H1 (cell line): ENCODE data around the gene ANGEL2. TPM values are rescaled to one million over a fixed set of nuclear protein-coding genes. Genes with fewer than 3 reads are reported as not detected.
A peak's percentile ranks its signal among the peaks of the same experiment; 100 is the strongest.

Experiments used
- CTCF ChIA-PET: fragments of 300-600 bp; sonication (Branson Sonifier 250); formaldehyde crosslinking; loops from one replicate; lab custom pipeline; 2021; ENCODE audit not compliant: partially characterized antibody; lab: Charles Lee
- POLR2A ChIA-PET: fragments of 300-600 bp; sonication (Branson Sonifier 250); formaldehyde crosslinking; loops from one replicate; lab custom pipeline; 2021; ENCODE audit warnings: inconsistent platforms; ENCODE audit not compliant: partially characterized antibody; lab: Charles Lee
- DNase-seq, 2 experiments: peaks; one replicate each; pipeline versions ENCODE4 v3.0.0 to v3.0.0-alpha.2; 2010 to 2022; ENCODE audit warnings: low spot score in 2 of 2, low read depth in 1 of 2, mixed read lengths in 1 of 2
- FAIRE-seq: peaks from 2 replicates; lab custom pipeline; 2011; peaks lifted over from hg19 to GRCh38; lab: Jason Lieb, UNC
- H2AFZ ChIP-seq: 2 replicates; pipeline ENCODE4 v1.8.1; 2012; ENCODE audit warnings: low read length, inconsistent platforms
- H2AK5ac ChIP-seq: 2 replicates; pipeline ENCODE4 v1.6.1; 2013; ENCODE audit warnings: low read depth, low read length
- H2BK120ac ChIP-seq: replicated peaks from 2 replicates; pipeline ENCODE3; 2013; ENCODE audit warnings: low read depth, low read length, inconsistent platforms
- H2BK12ac ChIP-seq: 2 replicates; pipeline ENCODE4 v1.6.1; 2013; ENCODE audit warnings: low read depth, low read length
- H2BK15ac ChIP-seq: 2 replicates; pipeline ENCODE4 v1.6.1; 2013; ENCODE audit warnings: low read length
- H2BK20ac ChIP-seq: 2 replicates; pipeline ENCODE4 v1.6.1; 2013; ENCODE audit warnings: low read length
- H2BK5ac ChIP-seq: 2 replicates; pipeline ENCODE4 v1.6.1; 2013; ENCODE audit warnings: low read depth, low read length
- H3K14ac ChIP-seq: 2 replicates; pipeline ENCODE4 v1.6.1; 2013; ENCODE audit warnings: inconsistent platforms; ENCODE audit not compliant: insufficient read length
- H3K18ac ChIP-seq: 2 replicates; pipeline ENCODE4 v1.6.1; 2013; ENCODE audit warnings: low read length; ENCODE audit errors: extremely low read depth
- H3K23ac ChIP-seq: 2 replicates; pipeline ENCODE4 v1.6.1; 2013; ENCODE audit warnings: inconsistent platforms; ENCODE audit not compliant: insufficient read length
- H3K23me2 ChIP-seq: 2 replicates; pipeline ENCODE4 v1.6.1; 2013; ENCODE audit warnings: low read depth, low read length
- H3K27ac ChIP-seq: 2 replicates; pipeline ENCODE4 v1.6.1; 2011; ENCODE audit warnings: low read depth, low read length, inconsistent platforms
- H3K27me3 ChIP-seq, 4 experiments: replicated peaks in 1 of 4; 1 replicate in 1 of 4; 2 replicates in 3 of 4; pipeline versions ENCODE4 v1.6.1 to v1.8.1; 2011 to 2013; ENCODE audit warnings: low read length in 3 of 4, mild to moderate bottlenecking in 3 of 4, inconsistent platforms in 2 of 4, mixed read lengths in 2 of 4, moderate library complexity in 1 of 4; ENCODE audit not compliant: control insufficient read depth in 3 of 4, insufficient read depth in 3 of 4; ENCODE audit errors: extremely low read depth in 1 of 4
- H3K36me3 ChIP-seq, 4 experiments: 2 replicates each; pipeline versions ENCODE4 v1.6.1 to v1.8.1; 2011 to 2013; ENCODE audit warnings: mild to moderate bottlenecking in 4 of 4, low read length in 3 of 4, moderate library complexity in 2 of 4, control low read depth in 1 of 4, inconsistent platforms in 1 of 4; ENCODE audit not compliant: insufficient read depth in 4 of 4, control insufficient read depth in 2 of 4
- H3K4ac ChIP-seq: replicated peaks from 2 replicates; pipeline ENCODE3; 2013; ENCODE audit warnings: low read length, low read depth, mixed read lengths, inconsistent platforms; ENCODE audit not compliant: insufficient read length
- H3K4me1 ChIP-seq, 4 experiments: replicated peaks in 1 of 4; 1 replicate in 1 of 4; 2 replicates in 3 of 4; pipeline versions ENCODE4 v1.6.1 to v1.8.1; 2011 to 2013; ENCODE audit warnings: low read length in 3 of 4, inconsistent platforms in 2 of 4, mixed read lengths in 1 of 4; ENCODE audit not compliant: insufficient read depth in 4 of 4, control insufficient read depth in 3 of 4
- H3K4me2 ChIP-seq, 2 experiments: 2 replicates each; pipeline versions ENCODE4 v1.6.1 to v1.8.1; 2011 to 2013; ENCODE audit warnings: low read depth in 2 of 2, low read length in 2 of 2, control low read depth in 1 of 2, inconsistent platforms in 1 of 2, mild to moderate bottlenecking in 1 of 2; ENCODE audit not compliant: insufficient read depth in 1 of 2
- H3K4me3 ChIP-seq, 4 experiments: fragments of 200-600, 300-600 bp in 1 of 4; sonication (generic), shearing (Covaris generic), sonication (Bioruptor Twin) in 1 of 4; 2 replicates each; pipeline versions ENCODE4 v1.5.1 to v1.8.1; 2011 to 2016; ENCODE audit warnings: low read length in 4 of 4, low read depth in 3 of 4, control low read depth in 2 of 4, inconsistent platforms in 2 of 4, mild to moderate bottlenecking in 2 of 4, mixed read lengths in 1 of 4, moderate library complexity in 1 of 4; ENCODE audit not compliant: insufficient read depth in 2 of 4; ENCODE audit errors: extremely low read depth in 1 of 4
- H3K56ac ChIP-seq: replicated peaks from 2 replicates; pipeline ENCODE3; 2013; ENCODE audit warnings: low read depth, mild to moderate bottlenecking, mixed read lengths, low read length, inconsistent platforms; ENCODE audit not compliant: insufficient read length
- H3K79me1 ChIP-seq: 2 replicates; pipeline ENCODE4 v1.6.1; 2013; ENCODE audit warnings: low read depth, low read length, control low read depth
- H3K79me2 ChIP-seq, 2 experiments: 2 replicates each; pipeline versions ENCODE4 v1.6.1 to v1.8.1; 2012 to 2013; ENCODE audit warnings: low read length in 2 of 2, mild to moderate bottlenecking in 2 of 2, inconsistent platforms in 1 of 2; ENCODE audit not compliant: insufficient read depth in 2 of 2, control insufficient read depth in 1 of 2
- H3K9ac ChIP-seq, 4 experiments: replicated peaks in 1 of 4; 1 replicate in 1 of 4; 2 replicates in 3 of 4; pipeline versions ENCODE4 v1.6.1 to v1.8.1; 2011 to 2013; ENCODE audit warnings: low read depth in 3 of 4, low read length in 3 of 4, control low read depth in 2 of 4, mild to moderate bottlenecking in 2 of 4, moderate library complexity in 2 of 4, inconsistent platforms in 1 of 4; ENCODE audit errors: extremely low read depth in 1 of 4
- H3K9me3 ChIP-seq, 2 experiments: 2 replicates each; pipeline versions ENCODE4 v1.6.1 to v1.8.1; 2012 to 2013; ENCODE audit warnings: mild to moderate bottlenecking in 2 of 2, moderate library complexity in 2 of 2, control low read depth in 1 of 2, inconsistent platforms in 1 of 2, low read depth in 1 of 2, low read length in 1 of 2, mixed read lengths in 1 of 2; ENCODE audit not compliant: insufficient read depth in 2 of 2
- H4K20me1 ChIP-seq, 2 experiments: replicated peaks in 1 of 2; 2 replicates each; pipeline versions ENCODE3 to v1.8.1; 2011 to 2013; ENCODE audit warnings: inconsistent platforms in 2 of 2, low read length in 2 of 2, mild to moderate bottlenecking in 1 of 2; ENCODE audit not compliant: insufficient read depth in 2 of 2, control insufficient read depth in 1 of 2
- H4K5ac ChIP-seq: 2 replicates; pipeline ENCODE4 v1.6.1; 2013; ENCODE audit warnings: low read length, low read depth, mixed read lengths, inconsistent platforms; ENCODE audit not compliant: insufficient read length
- H4K8ac ChIP-seq: 2 replicates; pipeline ENCODE4 v1.8.0; 2013; ENCODE audit warnings: mild to moderate bottlenecking, moderate library complexity, low read length, inconsistent platforms; ENCODE audit not compliant: insufficient read depth; ENCODE audit errors: extremely low read depth
- H4K91ac ChIP-seq: replicated peaks from 2 replicates; pipeline ENCODE3; 2013; ENCODE audit warnings: low read length, mixed read lengths, inconsistent platforms; ENCODE audit not compliant: insufficient read length
- ASH2L ChIP-seq: fragments of 200-600, 300-600 bp; sonication (generic); IDR thresholded peaks from one replicate; pipeline ENCODE4 v1.7.1; 2017; ENCODE audit warnings: low read length
- CEBPB ChIP-seq: IDR thresholded peaks from 2 replicates; pipeline ENCODE4 v1.6.1; 2012; ENCODE audit warnings: low read depth, low read length
- CREB1 ChIP-seq: IDR thresholded peaks from 2 replicates; pipeline ENCODE4 v1.6.1; 2012; ENCODE audit warnings: inconsistent platforms
- EGR1 ChIP-seq: IDR thresholded peaks from 2 replicates; pipeline ENCODE4 v1.6.1; 2011; ENCODE audit warnings: low read depth, low read length, borderline replicate concordance
- GTF2F1 ChIP-seq: IDR thresholded peaks from 2 replicates; pipeline ENCODE4 v1.6.1; 2012; ENCODE audit warnings: low read depth, low read length, improper control_type of control experiment, borderline replicate concordance
- POLR2AphosphoS5 ChIP-seq: IDR thresholded peaks from 2 replicates; pipeline ENCODE4 v1.6.1; 2011; ENCODE audit warnings: low read depth, low read length
- SIN3A ChIP-seq, 2 experiments: IDR thresholded peaks in 1 of 2; conservative IDR thresholded peaks in 1 of 2; 2 replicates each; pipeline ENCODE4 v1.6.1; 2011 to 2012; ENCODE audit warnings: low read length in 2 of 2, improper control_type of control experiment in 1 of 2, low read depth in 1 of 2, mild to moderate bottlenecking in 1 of 2
- TEAD4 ChIP-seq: IDR thresholded peaks from 2 replicates; pipeline ENCODE4 v1.6.1; 2012; ENCODE audit warnings: low read depth, low read length, inconsistent platforms, mixed read lengths
- WGBS, 2 experiments: shearing (Covaris generic) in 1 of 2; methylation state at CpG; one replicate each; pipeline versions ENCODE4 v1.1.6 to v1.1.7; 2013 to 2015; ENCODE audit warnings: low lambda C conversion rate in 2 of 2, mixed read lengths in 2 of 2, inconsistent platforms in 1 of 2, low coverage in 1 of 2, missing lambda C conversion rate in 1 of 2; ENCODE audit not compliant: insufficient replicate concordance in 2 of 2, insufficient coverage in 1 of 2, insufficient read length in 1 of 2; ENCODE audit errors: extremely low coverage in 1 of 2, missing lambda C conversion rate in 1 of 2; 5-methylcytosine and 5-hydroxymethylcytosine counted together
- polyA plus RNA-seq, 7 experiments: library from polyadenylated mRNA; depleted of rRNA in 3 of 7; stranded (reverse) in 5 of 7; unstranded in 2 of 7; fragments of >200 nt in 5 of 7; fragments of 200-250 nt in 2 of 7; gene quantifications; 1 replicate in 5 of 7; 2 replicates in 1 of 7; 4 replicates in 1 of 7; pipeline versions ENCODE4 v1.2.1 to v1.2.3, GENCODE V29; 2011 to 2013; ENCODE audit warnings: missing spikeins in 2 of 7, mixed read lengths in 2 of 7
- total RNA-seq: library from RNA; stranded (reverse); fragmentation: NEBNext Ultra II Directional; extraction: Animal tissue kit (Norgen Biotek cat#: 25700); gene quantifications from 2 replicates; pipeline ENCODE4 v1.2.1, GENCODE V29; 2021

ANGEL2 gene
- total and polyA plus RNA-seq, 2 of the 8 experiments (the other 6 are each of a cell fraction or from before 2014, with no cell fraction given) = 18.1 to 39.9 TPM

DNA sequence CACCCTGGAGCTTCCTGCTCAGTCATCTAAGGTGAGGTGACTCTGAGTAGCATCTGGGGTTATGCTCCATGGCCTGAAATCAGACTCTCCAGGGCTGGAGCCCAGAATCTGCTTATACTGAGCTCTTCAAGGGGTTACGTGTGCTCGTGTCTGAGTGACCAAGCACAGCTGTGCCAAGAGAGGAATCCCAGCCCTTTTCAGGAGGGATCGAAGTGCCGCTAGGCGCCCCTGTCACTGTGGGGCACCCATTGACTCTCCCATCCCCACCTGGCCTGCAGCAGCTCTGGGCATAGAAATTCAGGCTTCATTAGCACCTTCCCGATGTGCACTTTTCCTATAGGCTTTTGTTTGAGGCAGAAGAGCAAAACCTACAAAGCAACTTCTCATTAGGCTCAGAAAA is 51.6 kb downstream of the ANGEL2 start:
- H3K79me2 ChIP-seq = peaks cover 0 to 9% of the 10 kb centered on the region in 2 experiments; a peak in 1 of 4 replicates
- H3K9me3 ChIP-seq = no peaks in the 10 kb centered on the region
- no peak for FAIRE-seq
- H3K27me3 ChIP-seq = no peaks in the 10 kb centered on the region
- H3K4me3 ChIP-seq = no peak overlapping the region
- H2AK5ac ChIP-seq = no peak overlapping the region
- H3K56ac ChIP-seq = no peak overlapping the region
- H3K23ac ChIP-seq = no peak overlapping the region
- CTCF ChIA-PET = interaction anchor here (0.7 to 4.6 kb wide), 6 partner anchors 10 to 214 kb away, joined by 3 to 41 read pairs (median 4); no protein-coding TSS in a partner anchor
- H3K79me1 ChIP-seq = peaks cover 8% of the 10 kb centered on the region
- peaks cover 0 to 20% (median 10%) of the 10 kb centered on the region in 4 experiments; a peak in 6 of 7 replicates for H3K4me1 ChIP-seq
- no peaks in the 10 kb centered on the region for H3K23me2 ChIP-seq
- H3K18ac ChIP-seq = no peak overlapping the region
- H2BK15ac ChIP-seq = no peak overlapping the region
- H3K4ac ChIP-seq = no peak overlapping the region
- H3K14ac ChIP-seq = no peak overlapping the region
- no peak overlapping the region for H2AFZ ChIP-seq
- no peak overlapping the region for H2BK5ac ChIP-seq
- H4K91ac ChIP-seq = no peak overlapping the region
- no peak overlapping the region for H3K9ac ChIP-seq
- no peak overlapping the region for H2BK12ac ChIP-seq
- H4K8ac ChIP-seq = no peak overlapping the region
- TF ChIP-seq SIN3A (conservative IDR thresholded peaks at IDR 0.05 in 1 of 2, IDR thresholded peaks at IDR 0.05 in 1 of 2; ENCODE audit: low read depth in 1 of 2, low read length in 2 of 2) (no peak), TEAD4 (no peak), POLR2AphosphoS5 (peak; percentile 51; the same call in 1 of the 2 replicates), GTF2F1 (no peak), ASH2L (no peak), EGR1 (no peak), CEBPB (no peak), CREB1 (no peak)
- peaks cover 1 to 9% of the 10 kb centered on the region in 2 experiments for H4K20me1 ChIP-seq
- H3K36me3 ChIP-seq = peaks cover 46 to 97% (median 81%) of the 10 kb centered on the region in 4 experiments
- no peak overlapping the region for H2BK120ac ChIP-seq
- H2BK20ac ChIP-seq = no peak overlapping the region
- H4K5ac ChIP-seq = no peak overlapping the region
- H3K4me2 ChIP-seq = no peak overlapping the region
- no peak for DNase-seq
- H3K27ac ChIP-seq = no peak overlapping the region
- POLR2A ChIA-PET = interaction anchor here (0.7 to 12.7 kb wide), 8 partner anchors 12 to 106 kb away, joined by 3 to 240 read pairs (median 14); partner anchors contain the start of genes FLVCR1 and VASH2
- 85% methylated on average over 6 of the region's 6 CpGs; no CpG with 5 or more reads in 1 of the 2 experiments for WGBS, 2 experiments
